ENCODE measurements around the gene SLC22A23.
"Not testable (repeated sequence)": the region's sequence is repeated elsewhere in the genome, so short reads cannot be mapped to it uniquely, and the experiment has no call there.

Gene SLC22A23

DNA sequence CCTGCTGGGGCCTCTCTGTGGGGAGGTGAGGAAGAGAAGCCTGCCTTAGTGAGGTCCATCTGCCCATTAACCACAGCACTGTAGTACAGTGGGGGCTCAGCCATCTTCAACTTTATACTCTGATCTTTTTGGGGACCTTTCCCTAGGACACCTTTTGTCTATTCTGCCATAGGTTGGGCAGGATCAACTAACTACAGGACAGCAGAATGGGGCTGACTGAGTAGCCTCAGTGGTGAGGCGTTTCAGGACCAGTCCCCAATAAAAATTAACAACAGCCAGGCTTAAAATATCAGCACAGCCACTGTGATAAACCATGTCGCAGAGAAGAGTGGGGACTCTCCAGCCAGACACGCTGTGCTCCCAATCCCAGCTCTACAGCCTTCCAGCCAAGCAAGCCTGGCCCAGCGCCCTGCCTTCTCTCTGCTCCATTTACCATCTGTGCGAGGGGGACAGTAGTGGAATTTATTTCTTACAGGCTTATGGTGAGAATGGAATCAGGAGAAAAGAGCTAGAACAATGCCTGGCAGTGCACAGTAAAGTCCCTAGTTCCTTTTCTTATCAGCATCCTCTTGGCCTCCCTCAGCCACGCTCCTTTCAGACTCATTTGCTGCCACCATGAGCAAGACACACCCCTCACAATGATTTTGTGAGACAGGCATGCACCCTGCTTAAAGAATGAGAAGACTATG, 75.5 kb downstream of the SLC22A23 start:
- Histone ChIP-seq H3K36me3 (ENCODE audit: control insufficient read depth, insufficient read depth, low read length) (no peaks in the 10 kb centered on the region), H3K27me3 (replicated peaks; ENCODE audit: control insufficient read depth, insufficient read depth, low read length) (no peaks in the 10 kb centered on the region; the same call in 1 of the 2 replicates), H3K4me3 (replicated peaks; ENCODE audit: low read depth, low read length) (no peak overlapping the region)
- TF ChIP-seq CTCF (IDR thresholded peaks at IDR 0.05; ENCODE audit: insufficient read depth, low read length, poor library complexity, severe bottlenecking), result no peak
- DNase-seq (ENCODE audit: extremely low read depth, insufficient read length), result no peak

GRCh38 chr6:3380344-3381232, 76.3 kb downstream of the SLC22A23 start:
- DNase-seq (ENCODE audit: extremely low read depth, insufficient read length), result no peak
- H3K4me3 ChIP-seq (replicated peaks; ENCODE audit: low read depth, low read length), result no peak overlapping the region
- H3K27me3 ChIP-seq (replicated peaks; ENCODE audit: control insufficient read depth, insufficient read depth, low read length), result no peaks in the 10 kb centered on the region

GRCh38 chr6:3379482-3380060, 77.3 kb downstream of the SLC22A23 start:
- no peak for DNase-seq (ENCODE audit: extremely low read depth, insufficient read length)
- no peak for TF ChIP-seq CTCF (IDR thresholded peaks at IDR 0.05; ENCODE audit: insufficient read depth, low read length, poor library complexity, severe bottlenecking)
- H3K27me3 ChIP-seq (replicated peaks; ENCODE audit: control insufficient read depth, insufficient read depth, low read length), result no peaks in the 10 kb centered on the region

More at GRCh38 chr6:3380344-3381232, 76.3 kb downstream of the SLC22A23 start:
- no peaks in the 10 kb centered on the region for H3K36me3 ChIP-seq (ENCODE audit: control insufficient read depth, insufficient read depth, low read length)
- TF ChIP-seq CTCF (IDR thresholded peaks at IDR 0.05; ENCODE audit: insufficient read depth, low read length, poor library complexity, severe bottlenecking), result no peak

DNA sequence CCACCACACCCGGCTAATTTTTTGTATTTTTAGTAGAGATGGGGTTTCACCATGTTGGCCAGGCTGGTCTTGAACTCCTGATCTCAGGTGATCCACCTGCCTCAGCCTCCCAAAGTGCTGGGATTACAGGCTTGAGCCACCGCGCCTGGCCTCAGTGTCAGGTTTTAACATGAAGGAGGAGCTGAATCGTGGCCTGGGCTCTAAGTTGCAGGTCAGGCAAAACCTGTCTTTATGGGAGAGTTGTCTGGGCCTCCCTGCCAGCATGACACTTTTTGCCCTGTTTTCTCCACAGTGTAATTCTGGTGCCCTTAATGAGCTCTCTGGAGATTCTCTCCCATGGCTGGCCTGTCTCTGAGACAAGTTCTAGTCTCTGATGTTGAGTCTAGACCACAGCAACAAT, 78.0 kb downstream of the SLC22A23 start:
- DNase-seq (ENCODE audit: extremely low read depth, insufficient read length); H3K36me3 ChIP-seq (ENCODE audit: control insufficient read depth, insufficient read depth, low read length); H3K27me3 ChIP-seq (replicated peaks; ENCODE audit: control insufficient read depth, insufficient read depth, low read length); H3K4me3 ChIP-seq (replicated peaks; ENCODE audit: low read depth, low read length): not testable (repeated sequence)

More at GRCh38 chr6:3379482-3380060, 77.3 kb downstream of the SLC22A23 start:
- Histone ChIP-seq H3K4me3 (replicated peaks; ENCODE audit: low read depth, low read length) (no peak overlapping the region), H3K36me3 (ENCODE audit: control insufficient read depth, insufficient read depth, low read length) (no peaks in the 10 kb centered on the region)

DNA sequence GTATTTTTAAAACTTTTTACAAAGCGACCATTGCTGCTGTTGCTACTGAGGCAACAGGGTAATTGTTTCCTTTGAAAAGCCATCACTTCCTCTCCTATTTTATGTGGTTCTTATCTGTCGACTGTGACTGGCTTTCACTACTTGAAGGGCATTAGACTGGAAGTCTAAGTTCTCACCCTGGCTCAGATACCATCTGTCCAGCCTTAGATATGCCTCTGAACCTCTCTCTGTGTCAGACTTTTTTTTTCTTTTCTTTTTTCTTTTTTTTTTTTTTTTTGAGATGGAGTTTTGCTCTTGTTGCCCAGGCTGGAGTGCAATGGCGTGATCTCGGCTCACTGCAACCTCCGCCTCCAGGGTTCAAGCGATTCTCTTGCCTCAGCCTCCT, 78.5 kb downstream of the SLC22A23 start:
- not testable (repeated sequence) for DNase-seq (ENCODE audit: extremely low read depth, insufficient read length); H3K36me3 ChIP-seq (ENCODE audit: control insufficient read depth, insufficient read depth, low read length); H3K27me3 ChIP-seq (replicated peaks; ENCODE audit: control insufficient read depth, insufficient read depth, low read length); H3K4me3 ChIP-seq (replicated peaks; ENCODE audit: low read depth, low read length)

DNA sequence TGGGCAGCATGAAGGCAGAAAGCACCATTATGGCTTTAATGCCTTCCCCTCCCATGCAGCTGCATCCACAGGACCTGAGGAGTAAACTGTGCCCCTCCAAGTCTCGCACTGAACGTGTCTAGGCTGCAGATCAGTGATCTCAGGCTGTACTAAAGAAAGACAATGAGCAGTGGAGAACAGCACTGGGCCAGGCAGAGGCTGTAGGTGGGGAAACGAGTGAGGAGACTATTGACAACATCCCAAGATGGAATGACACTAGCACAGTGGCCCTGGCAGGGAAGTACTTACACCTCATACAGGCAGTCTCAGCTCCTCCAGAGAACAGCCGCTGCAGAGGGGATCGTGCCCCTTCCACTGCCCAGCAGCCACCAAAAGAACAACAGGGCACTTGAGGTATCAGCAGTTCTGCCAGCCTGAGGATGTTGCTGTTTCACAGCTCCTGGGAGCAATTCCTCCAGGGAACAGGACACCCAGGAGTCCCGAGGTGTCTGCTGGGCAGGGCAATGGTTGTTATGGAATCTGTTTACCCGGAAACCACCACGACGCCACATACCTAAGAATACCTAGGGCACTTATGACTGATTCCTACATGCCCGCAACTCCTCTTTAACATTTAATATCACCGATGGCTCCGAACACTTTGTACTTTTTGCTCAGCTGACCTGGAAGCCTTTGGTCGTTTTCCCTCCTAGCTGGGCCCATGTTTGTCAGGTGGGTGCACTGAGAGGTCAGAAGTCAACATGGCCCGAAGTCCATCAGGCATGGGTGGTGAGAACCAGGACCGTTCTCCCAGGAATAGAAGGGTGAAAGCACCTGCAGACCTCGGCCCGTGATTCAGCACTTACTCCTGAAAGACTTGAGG, 79.1 kb downstream of the SLC22A23 start:
- no peaks in the 10 kb centered on the region for H3K27me3 ChIP-seq (replicated peaks; ENCODE audit: control insufficient read depth, insufficient read depth, low read length)
- DNase-seq (ENCODE audit: extremely low read depth, insufficient read length), result no peak
- no peak for TF ChIP-seq CTCF (IDR thresholded peaks at IDR 0.05; ENCODE audit: insufficient read depth, low read length, poor library complexity, severe bottlenecking)
- H3K4me3 ChIP-seq (replicated peaks; ENCODE audit: low read depth, low read length), result no peak overlapping the region
- no peaks in the 10 kb centered on the region for H3K36me3 ChIP-seq (ENCODE audit: control insufficient read depth, insufficient read depth, low read length)
